IPS-15b (cell line): ENCODE measurements around the gene TMEM248.
"Not testable (repeated sequence)": the region's sequence is repeated elsewhere in the genome, so short reads cannot be mapped to it uniquely, and the experiment has no call there.

Source experiments
- H3K27me3 ChIP-seq: one replicate; pipeline ENCODE4 v1.6.1; 2013; ENCODE audit warnings: low read length; ENCODE audit not compliant: control insufficient read depth, insufficient read depth
- H3K36me3 ChIP-seq: one replicate; pipeline ENCODE4 v1.6.1; 2013; ENCODE audit warnings: low read length; ENCODE audit not compliant: control insufficient read depth, insufficient read depth
- H3K4me1 ChIP-seq: one replicate; pipeline ENCODE4 v1.6.1; 2013; ENCODE audit warnings: mild to moderate bottlenecking, low read length; ENCODE audit not compliant: control insufficient read depth, insufficient read depth
- H3K4me3 ChIP-seq: one replicate; pipeline ENCODE4 v1.5.1; 2013; ENCODE audit warnings: low read depth, low read length
- H3K9ac ChIP-seq: one replicate; pipeline ENCODE4 v1.6.1; 2013; ENCODE audit warnings: low read depth, mild to moderate bottlenecking, low read length
- H3K9me3 ChIP-seq: one replicate; pipeline ENCODE4 v1.6.1; 2013; ENCODE audit warnings: mild to moderate bottlenecking, low read length; ENCODE audit not compliant: control insufficient read depth, insufficient read depth

The TMEM248 gene

GRCh38 chr7:66920769-66921395, at the start of gene TMEM248:
Gene TMEM248, plus strand, starts transcription at chr7:66921225. Its CDS starts 20,641 bp downstream, at chr7:66941866.
- Histone ChIP-seq H3K27me3 (no peaks in the 10 kb centered on the region), H3K4me1 (no peaks in the 10 kb centered on the region), H3K4me3 (peak within 1 kb of the TSS; percentile 100), H3K9me3 (no peaks in the 10 kb centered on the region), H3K9ac (peak within 1 kb of the TSS; percentile 84), H3K36me3 (peaks cover 3% of the 10 kb centered on the region)

GRCh38 chr7:66873476-66873875, 47.5 kb upstream of the TMEM248 start:
- H3K27me3 ChIP-seq, result no peaks in the 10 kb centered on the region
- H3K36me3 ChIP-seq, result no peaks in the 10 kb centered on the region
- no peaks in the 10 kb centered on the region for H3K4me1 ChIP-seq
- H3K9ac ChIP-seq, result no peak overlapping the region
- H3K4me3 ChIP-seq, result no peak overlapping the region
- no peaks in the 10 kb centered on the region for H3K9me3 ChIP-seq

- no peak overlapping the region for H3K9ac ChIP-seq
- no peak overlapping the region for H3K4me3 ChIP-seq
- H3K36me3 ChIP-seq, result no peaks in the 10 kb centered on the region
- no peaks in the 10 kb centered on the region for H3K27me3 ChIP-seq
- no peaks in the 10 kb centered on the region for H3K4me1 ChIP-seq
- H3K9me3 ChIP-seq, result no peaks in the 10 kb centered on the region
Observed at GRCh38 chr7:66877577-66878300, 43.3 kb upstream of the TMEM248 start.

GRCh38 chr7:66878301-66878685, 42.7 kb upstream of the TMEM248 start:
- H3K36me3 ChIP-seq, H3K9ac ChIP-seq, H3K27me3 ChIP-seq, H3K4me3 ChIP-seq, H3K9me3 ChIP-seq, H3K4me1 ChIP-seq: not testable (repeated sequence)

GRCh38 chr7:66880053-66880452, 41.0 kb upstream of the TMEM248 start:
- Histone ChIP-seq H3K27me3 (no peaks in the 10 kb centered on the region), H3K9me3 (no peaks in the 10 kb centered on the region), H3K36me3 (peaks cover 5% of the 10 kb centered on the region), H3K4me1 (no peaks in the 10 kb centered on the region), H3K9ac (no peak overlapping the region), H3K4me3 (no peak overlapping the region)

GRCh38 chr7:66880577-66880976, 40.4 kb upstream of the TMEM248 start:
- H3K4me1 ChIP-seq, H3K9me3 ChIP-seq, H3K4me3 ChIP-seq, H3K27me3 ChIP-seq, H3K36me3 ChIP-seq, H3K9ac ChIP-seq: not testable (repeated sequence)

GRCh38 chr7:66883716-66884115, 37.3 kb upstream of the TMEM248 start:
- Histone ChIP-seq H3K9me3 (no peaks in the 10 kb centered on the region), H3K4me1 (no peaks in the 10 kb centered on the region), H3K36me3 (peaks cover 5% of the 10 kb centered on the region), H3K27me3 (no peaks in the 10 kb centered on the region), H3K4me3 (no peak overlapping the region), H3K9ac (no peak overlapping the region)

- not testable (repeated sequence) for H3K27me3 ChIP-seq, H3K9ac ChIP-seq, H3K4me3 ChIP-seq, H3K9me3 ChIP-seq, H3K36me3 ChIP-seq, H3K4me1 ChIP-seq
Observed at GRCh38 chr7:66884556-66884955, 36.5 kb upstream of the TMEM248 start.

GRCh38 chr7:66886152-66886551, 34.9 kb upstream of the TMEM248 start:
- Histone ChIP-seq H3K9ac (no peak overlapping the region), H3K4me1 (no peaks in the 10 kb centered on the region), H3K4me3 (no peak overlapping the region), H3K9me3 (no peaks in the 10 kb centered on the region), H3K36me3 (peaks cover 8% of the 10 kb centered on the region), H3K27me3 (no peaks in the 10 kb centered on the region)

GRCh38 chr7:66888223-66888622, 32.8 kb upstream of the TMEM248 start:
- not testable (repeated sequence) for H3K27me3 ChIP-seq, H3K9ac ChIP-seq, H3K36me3 ChIP-seq, H3K4me3 ChIP-seq, H3K4me1 ChIP-seq, H3K9me3 ChIP-seq

- Histone ChIP-seq H3K36me3 (no peaks in the 10 kb centered on the region), H3K4me3 (no peak overlapping the region), H3K4me1 (no peaks in the 10 kb centered on the region), H3K9ac (no peak overlapping the region), H3K9me3 (no peaks in the 10 kb centered on the region), H3K27me3 (no peaks in the 10 kb centered on the region)
Observed at GRCh38 chr7:66894463-66895080, 26.5 kb upstream of the TMEM248 start.

- H3K9me3 ChIP-seq, result no peaks in the 10 kb centered on the region
- peaks cover 3% of the 10 kb centered on the region for H3K36me3 ChIP-seq
Observed at GRCh38 chr7:66896441-66896840, 24.6 kb upstream of the TMEM248 start.

More at GRCh38 chr7:66896441-66896840, 24.6 kb upstream of the TMEM248 start:
- H3K9ac ChIP-seq, result no peak overlapping the region
- no peak overlapping the region for H3K4me3 ChIP-seq
- H3K27me3 ChIP-seq, result no peaks in the 10 kb centered on the region
- H3K4me1 ChIP-seq, result no peaks in the 10 kb centered on the region
